ENCODE results near the gene PARD3B.

PARD3B gene

GRCh38 chr2:205375461-205376448 is 830.5 kb downstream of the PARD3B start:
- DNase-seq (ENCODE audit: low read depth, low spot score): no peak
- no peaks in the 10 kb centered on the region for H3K27me3 ChIP-seq (ENCODE audit: insufficient read depth, insufficient read length)
- no peak for TF ChIP-seq YY1 (IDR thresholded peaks at IDR 0.05; ENCODE audit: insufficient read depth, insufficient read length)
- no peak for TF ChIP-seq ZNF274 (IDR thresholded peaks at IDR 0.05; ENCODE audit: low read depth, low read length)
- no peak for TF ChIP-seq SUZ12 (IDR thresholded peaks at IDR 0.05; ENCODE audit: extremely low read depth, insufficient read depth, insufficient read length)

GRCh38 chr2:205377324-205377723 is 832.0 kb downstream of the PARD3B start:
- Histone ChIP-seq H3K4me3 (ENCODE audit: insufficient read length, low read depth) (no peak overlapping the region), H3K4me1 (ENCODE audit: insufficient read depth, insufficient read length) (no peaks in the 10 kb centered on the region), H3K27me3 (ENCODE audit: insufficient read depth, insufficient read length) (no peaks in the 10 kb centered on the region), H3K9ac (ENCODE audit: insufficient read length, low read depth) (no peak overlapping the region), H3K36me3 (ENCODE audit: insufficient read depth, insufficient read length, low read length) (no peaks in the 10 kb centered on the region), H3K9me3 (ENCODE audit: insufficient read depth, low read length) (no peaks in the 10 kb centered on the region)
- no peak for TF ChIP-seq ZNF274 (IDR thresholded peaks at IDR 0.05; ENCODE audit: low read depth, low read length)
- TF ChIP-seq YY1 (IDR thresholded peaks at IDR 0.05; ENCODE audit: insufficient read depth, insufficient read length): no peak
- no peak for TF ChIP-seq SUZ12 (IDR thresholded peaks at IDR 0.05; ENCODE audit: extremely low read depth, insufficient read depth, insufficient read length)
- no peak for DNase-seq (ENCODE audit: low read depth, low spot score)

More at GRCh38 chr2:205375461-205376448, 830.5 kb downstream of the PARD3B start:
- H3K36me3 ChIP-seq (ENCODE audit: insufficient read depth, insufficient read length, low read length): no peaks in the 10 kb centered on the region
- H3K9me3 ChIP-seq (ENCODE audit: insufficient read depth, low read length): no peaks in the 10 kb centered on the region
- H3K4me3 ChIP-seq (ENCODE audit: insufficient read length, low read depth): no peak overlapping the region
- no peak overlapping the region for H3K9ac ChIP-seq (ENCODE audit: insufficient read length, low read depth)
- no peaks in the 10 kb centered on the region for H3K4me1 ChIP-seq (ENCODE audit: insufficient read depth, insufficient read length)

- no peak for DNase-seq (ENCODE audit: low read depth, low spot score)
- Histone ChIP-seq H3K4me1 (ENCODE audit: insufficient read depth, insufficient read length) (no peaks in the 10 kb centered on the region), H3K4me3 (ENCODE audit: insufficient read length, low read depth) (no peak overlapping the region), H3K36me3 (ENCODE audit: insufficient read depth, insufficient read length, low read length) (no peaks in the 10 kb centered on the region), H3K9ac (ENCODE audit: insufficient read length, low read depth) (no peak overlapping the region), H3K27me3 (ENCODE audit: insufficient read depth, insufficient read length) (no peaks in the 10 kb centered on the region), H3K9me3 (ENCODE audit: insufficient read depth, low read length) (no peaks in the 10 kb centered on the region)
- TF ChIP-seq ZNF274 (IDR thresholded peaks at IDR 0.05; ENCODE audit: low read depth, low read length): no peak
- no peak for TF ChIP-seq YY1 (IDR thresholded peaks at IDR 0.05; ENCODE audit: insufficient read depth, insufficient read length)
- no peak for TF ChIP-seq SUZ12 (IDR thresholded peaks at IDR 0.05; ENCODE audit: extremely low read depth, insufficient read depth, insufficient read length)
Measured at GRCh38 chr2:205383601-205384000, 838.3 kb downstream of the PARD3B start.

- no peak for DNase-seq (ENCODE audit: low read depth, low spot score)
- no peak overlapping the region for H3K9ac ChIP-seq (ENCODE audit: insufficient read length, low read depth)
- TF ChIP-seq SUZ12 (IDR thresholded peaks at IDR 0.05; ENCODE audit: extremely low read depth, insufficient read depth, insufficient read length): no peak
- H3K36me3 ChIP-seq (ENCODE audit: insufficient read depth, insufficient read length, low read length): no peaks in the 10 kb centered on the region
- H3K9me3 ChIP-seq (ENCODE audit: insufficient read depth, low read length): no peaks in the 10 kb centered on the region
- no peak overlapping the region for H3K4me3 ChIP-seq (ENCODE audit: insufficient read length, low read depth)
- no peaks in the 10 kb centered on the region for H3K4me1 ChIP-seq (ENCODE audit: insufficient read depth, insufficient read length)
- no peaks in the 10 kb centered on the region for H3K27me3 ChIP-seq (ENCODE audit: insufficient read depth, insufficient read length)
Measured at GRCh38 chr2:205386109-205386508, 840.8 kb downstream of the PARD3B start.

GRCh38 chr2:205387350-205388055 is 842.2 kb downstream of the PARD3B start:
- Histone ChIP-seq H3K4me1 (ENCODE audit: insufficient read depth, insufficient read length) (no peaks in the 10 kb centered on the region), H3K9me3 (ENCODE audit: insufficient read depth, low read length) (no peaks in the 10 kb centered on the region), H3K27me3 (ENCODE audit: insufficient read depth, insufficient read length) (no peaks in the 10 kb centered on the region), H3K9ac (ENCODE audit: insufficient read length, low read depth) (no peak overlapping the region), H3K4me3 (ENCODE audit: insufficient read length, low read depth) (no peak overlapping the region), H3K36me3 (ENCODE audit: insufficient read depth, insufficient read length, low read length) (no peaks in the 10 kb centered on the region)
- DNase-seq (ENCODE audit: low read depth, low spot score): no peak
- TF ChIP-seq YY1 (IDR thresholded peaks at IDR 0.05; ENCODE audit: insufficient read depth, insufficient read length) (no peak), ZNF274 (IDR thresholded peaks at IDR 0.05; ENCODE audit: low read depth, low read length) (no peak), SUZ12 (IDR thresholded peaks at IDR 0.05; ENCODE audit: extremely low read depth, insufficient read depth, insufficient read length) (no peak)

- DNase-seq (ENCODE audit: low read depth, low spot score): no peak
- no peak overlapping the region for H3K9ac ChIP-seq (ENCODE audit: insufficient read length, low read depth)
- H3K36me3 ChIP-seq (ENCODE audit: insufficient read depth, insufficient read length, low read length): no peaks in the 10 kb centered on the region
- TF ChIP-seq SUZ12 (IDR thresholded peaks at IDR 0.05; ENCODE audit: extremely low read depth, insufficient read depth, insufficient read length) (no peak), ZNF274 (IDR thresholded peaks at IDR 0.05; ENCODE audit: low read depth, low read length) (no peak), YY1 (IDR thresholded peaks at IDR 0.05; ENCODE audit: insufficient read depth, insufficient read length) (no peak)
- no peak overlapping the region for H3K4me3 ChIP-seq (ENCODE audit: insufficient read length, low read depth)
- H3K9me3 ChIP-seq (ENCODE audit: insufficient read depth, low read length): no peaks in the 10 kb centered on the region
- no peaks in the 10 kb centered on the region for H3K27me3 ChIP-seq (ENCODE audit: insufficient read depth, insufficient read length)
- H3K4me1 ChIP-seq (ENCODE audit: insufficient read depth, insufficient read length): no peaks in the 10 kb centered on the region
Measured at GRCh38 chr2:205390866-205391265, 845.6 kb downstream of the PARD3B start.

GRCh38 chr2:205401511-205401910 is 856.2 kb downstream of the PARD3B start:
- no peak for DNase-seq (ENCODE audit: low read depth, low spot score)
- Histone ChIP-seq H3K4me1 (ENCODE audit: insufficient read depth, insufficient read length) (no peaks in the 10 kb centered on the region), H3K4me3 (ENCODE audit: insufficient read length, low read depth) (no peak overlapping the region), H3K27me3 (ENCODE audit: insufficient read depth, insufficient read length) (no peaks in the 10 kb centered on the region), H3K9me3 (ENCODE audit: insufficient read depth, low read length) (no peaks in the 10 kb centered on the region), H3K9ac (ENCODE audit: insufficient read length, low read depth) (no peak overlapping the region), H3K36me3 (ENCODE audit: insufficient read depth, insufficient read length, low read length) (no peaks in the 10 kb centered on the region)
- TF ChIP-seq YY1 (IDR thresholded peaks at IDR 0.05; ENCODE audit: insufficient read depth, insufficient read length): no peak
- TF ChIP-seq ZNF274 (IDR thresholded peaks at IDR 0.05; ENCODE audit: low read depth, low read length): no peak
- TF ChIP-seq SUZ12 (IDR thresholded peaks at IDR 0.05; ENCODE audit: extremely low read depth, insufficient read depth, insufficient read length): no peak

Data from NT2/D1 (cell line).